ENCODE measurements around the gene GPR39. TPM values are rescaled to one million over a fixed set of nuclear protein-coding genes. Genes with fewer than 3 reads are reported as not detected.
"Not testable (repeated sequence)": the region's sequence is repeated elsewhere in the genome, so short reads cannot be mapped to it uniquely, and the experiment has no call there.

Gene GPR39
- total RNA-seq, 1 donor from 2014 or later: 1.6 TPM

DNA sequence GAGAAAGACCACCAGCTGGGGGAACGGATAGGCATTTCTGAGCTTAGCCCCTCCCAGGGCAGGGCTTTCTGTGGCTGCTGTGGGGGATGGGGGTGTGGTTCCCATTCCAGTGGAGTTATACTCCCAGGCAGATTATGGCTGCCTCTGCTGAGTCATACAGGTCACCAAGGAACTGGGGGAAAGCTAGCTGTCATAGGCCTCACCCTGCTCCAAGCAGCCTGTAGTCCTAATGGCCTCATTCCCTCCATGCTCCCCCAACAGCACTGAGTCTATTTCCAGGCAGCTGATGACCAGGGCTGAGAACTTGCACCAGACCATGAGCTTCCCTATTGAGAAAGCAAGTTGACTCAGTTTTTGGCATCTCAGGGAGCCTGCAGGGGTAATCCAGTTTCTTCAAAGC, 87.1 kb downstream of the GPR39 start:
- Histone ChIP-seq H3K27me3 (ENCODE audit: control insufficient read depth in 3 of 3, insufficient read depth in 3 of 3, low read length in 3 of 3) (no peaks in the 10 kb centered on the region), H3K27ac (ENCODE audit: low read depth, low read length) (no peak overlapping the region), H3K4me1 (ENCODE audit: control insufficient read depth in 3 of 3, insufficient read depth in 3 of 3, low read length in 3 of 3) (no peaks in the 10 kb centered on the region), H3K4me3 (ENCODE audit: low read length in 3 of 3) (no peak overlapping the region), H3K9ac (ENCODE audit: low read depth in 1 of 3, low read length in 3 of 3) (no peak overlapping the region), H3K36me3 (ENCODE audit: control insufficient read depth in 3 of 3, insufficient read depth in 3 of 3, low read length in 3 of 3) (no peaks in the 10 kb centered on the region), H3K9me3 (ENCODE audit: control insufficient read depth in 3 of 3, low read length in 3 of 3) (no peaks in the 10 kb centered on the region)

DNA sequence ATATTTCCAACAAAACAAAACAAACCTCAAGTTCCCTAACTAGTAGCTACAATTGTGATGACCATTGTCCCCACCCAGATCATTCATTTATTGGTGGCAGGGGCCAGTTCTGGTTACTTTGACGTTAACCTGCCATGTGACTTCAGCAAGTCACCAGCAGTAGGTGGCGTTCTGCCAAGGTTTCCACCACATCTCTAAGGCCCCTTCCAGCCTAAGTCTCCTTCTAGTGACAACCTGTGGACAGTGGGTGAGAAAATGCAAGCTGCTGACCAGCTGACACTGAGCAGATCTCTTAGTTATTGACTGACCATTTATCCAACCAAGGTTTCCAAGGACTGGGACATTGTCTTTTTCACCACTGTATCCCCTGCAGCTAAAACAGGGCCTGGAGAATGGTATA, 98.4 kb downstream of the GPR39 start:
- peaks cover 0 to 3% (median 0%) of the 10 kb centered on the region in 3 donors for H3K9me3 ChIP-seq (ENCODE audit: control insufficient read depth in 3 of 3, low read length in 3 of 3)
- no peak overlapping the region for H3K4me3 ChIP-seq (ENCODE audit: low read length in 3 of 3)
- peaks cover 0 to 4% (median 0%) of the 10 kb centered on the region in 3 donors for H3K27me3 ChIP-seq (ENCODE audit: control insufficient read depth in 3 of 3, insufficient read depth in 3 of 3, low read length in 3 of 3)
- no peaks in the 10 kb centered on the region for H3K4me1 ChIP-seq (ENCODE audit: control insufficient read depth in 3 of 3, insufficient read depth in 3 of 3, low read length in 3 of 3)
- H3K36me3 ChIP-seq (ENCODE audit: control insufficient read depth in 3 of 3, insufficient read depth in 3 of 3, low read length in 3 of 3): no peaks in the 10 kb centered on the region
- H3K9ac ChIP-seq (ENCODE audit: low read depth in 1 of 3, low read length in 3 of 3): no peak overlapping the region
- no peak overlapping the region for H3K27ac ChIP-seq (ENCODE audit: low read depth, low read length)

DNA sequence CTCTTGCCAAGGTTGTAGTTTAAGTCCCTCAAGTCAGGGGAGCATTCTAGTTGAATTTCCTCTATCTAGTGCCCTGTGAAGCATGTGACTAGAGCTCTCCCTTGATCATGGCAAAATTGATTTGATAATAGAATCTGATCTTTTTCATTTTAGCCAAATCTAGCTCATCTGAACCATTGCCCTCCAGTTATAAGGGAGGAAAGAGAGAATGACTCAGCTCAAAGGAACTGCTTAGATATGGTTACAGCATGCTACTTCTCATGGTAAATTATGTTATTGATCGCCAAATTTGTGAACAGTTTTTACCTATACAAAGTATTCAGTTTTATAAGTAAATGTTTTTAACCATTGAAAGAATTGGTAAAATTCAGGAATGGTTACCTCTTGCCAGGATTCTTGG, 100.8 kb downstream of the GPR39 start:
- Histone ChIP-seq H3K9ac (ENCODE audit: low read depth in 1 of 3, low read length in 3 of 3) (no peak overlapping the region), H3K27me3 (ENCODE audit: control insufficient read depth in 3 of 3, insufficient read depth in 3 of 3, low read length in 3 of 3) (peaks cover 0 to 6% (median 2%) of the 10 kb centered on the region in 3 donors), H3K9me3 (ENCODE audit: control insufficient read depth in 3 of 3, low read length in 3 of 3) (no peaks in the 10 kb centered on the region), H3K4me3 (ENCODE audit: low read length in 3 of 3) (no peak overlapping the region), H3K4me1 (ENCODE audit: control insufficient read depth in 3 of 3, insufficient read depth in 3 of 3, low read length in 3 of 3) (no peaks in the 10 kb centered on the region), H3K27ac (ENCODE audit: low read depth, low read length) (no peak overlapping the region), H3K36me3 (ENCODE audit: control insufficient read depth in 3 of 3, insufficient read depth in 3 of 3, low read length in 3 of 3) (no peaks in the 10 kb centered on the region)

DNA sequence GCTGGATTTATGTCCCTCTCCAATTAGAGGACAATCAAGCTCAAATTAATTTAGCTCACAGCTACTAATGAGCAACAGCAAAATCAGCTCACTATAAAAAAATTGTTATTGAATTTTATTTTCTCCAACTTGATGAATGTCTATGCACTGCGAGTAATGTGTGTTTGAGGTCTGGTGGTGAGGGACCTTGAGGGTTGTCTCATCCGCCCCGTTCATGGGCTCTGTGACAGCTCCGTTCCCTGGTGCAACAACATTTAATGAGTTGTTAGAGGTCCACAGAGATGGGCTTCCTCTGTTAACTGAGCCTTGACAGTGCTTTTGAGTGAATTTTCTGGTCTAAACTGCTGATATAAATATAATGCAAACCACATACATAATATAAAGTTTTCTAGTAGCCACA, 101.7 kb downstream of the GPR39 start:
- H3K36me3 ChIP-seq (ENCODE audit: control insufficient read depth in 3 of 3, insufficient read depth in 3 of 3, low read length in 3 of 3): no peaks in the 10 kb centered on the region
- no peak overlapping the region for H3K27ac ChIP-seq (ENCODE audit: low read depth, low read length)
- H3K4me1 ChIP-seq (ENCODE audit: control insufficient read depth in 3 of 3, insufficient read depth in 3 of 3, low read length in 3 of 3): no peaks in the 10 kb centered on the region
- H3K9me3 ChIP-seq (ENCODE audit: control insufficient read depth in 3 of 3, low read length in 3 of 3): no peaks in the 10 kb centered on the region
- H3K27me3 ChIP-seq (ENCODE audit: control insufficient read depth in 3 of 3, insufficient read depth in 3 of 3, low read length in 3 of 3): peaks cover 0 to 6% (median 2%) of the 10 kb centered on the region in 3 donors
- no peak overlapping the region for H3K4me3 ChIP-seq (ENCODE audit: low read length in 3 of 3)
- no peak overlapping the region for H3K9ac ChIP-seq (ENCODE audit: low read depth in 1 of 3, low read length in 3 of 3)

DNA sequence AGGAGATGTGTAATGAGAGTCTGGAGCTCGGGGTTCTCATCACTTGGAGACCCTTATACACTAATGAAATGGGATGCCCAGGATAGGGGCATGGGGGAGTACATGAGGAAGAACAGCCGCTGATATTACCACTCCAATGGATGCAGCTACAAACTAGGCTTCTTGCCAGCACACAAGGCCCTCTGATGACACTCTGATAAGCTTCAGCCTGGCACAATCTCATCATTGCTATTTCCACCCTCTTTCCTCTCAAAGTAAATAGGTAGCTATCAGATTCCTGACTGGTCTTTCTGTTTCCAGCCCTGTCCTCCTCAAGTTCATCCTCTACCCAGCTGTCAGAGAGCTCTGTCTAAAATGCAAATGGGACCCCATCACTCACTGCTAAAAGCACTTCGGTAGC, 103.0 kb downstream of the GPR39 start:
- H3K9ac ChIP-seq (ENCODE audit: low read depth in 1 of 3, low read length in 3 of 3): no peak overlapping the region
- H3K4me3 ChIP-seq (ENCODE audit: low read length in 3 of 3): no peak overlapping the region
- H3K4me1 ChIP-seq (ENCODE audit: control insufficient read depth in 3 of 3, insufficient read depth in 3 of 3, low read length in 3 of 3): no peaks in the 10 kb centered on the region
- H3K27me3 ChIP-seq (ENCODE audit: control insufficient read depth in 3 of 3, insufficient read depth in 3 of 3, low read length in 3 of 3): peaks cover 0 to 2% (median 2%) of the 10 kb centered on the region in 3 donors
- H3K9me3 ChIP-seq (ENCODE audit: control insufficient read depth in 3 of 3, low read length in 3 of 3): no peaks in the 10 kb centered on the region
- H3K27ac ChIP-seq (ENCODE audit: low read depth, low read length): no peak overlapping the region
- H3K36me3 ChIP-seq (ENCODE audit: control insufficient read depth in 3 of 3, insufficient read depth in 3 of 3, low read length in 3 of 3): no peaks in the 10 kb centered on the region

DNA sequence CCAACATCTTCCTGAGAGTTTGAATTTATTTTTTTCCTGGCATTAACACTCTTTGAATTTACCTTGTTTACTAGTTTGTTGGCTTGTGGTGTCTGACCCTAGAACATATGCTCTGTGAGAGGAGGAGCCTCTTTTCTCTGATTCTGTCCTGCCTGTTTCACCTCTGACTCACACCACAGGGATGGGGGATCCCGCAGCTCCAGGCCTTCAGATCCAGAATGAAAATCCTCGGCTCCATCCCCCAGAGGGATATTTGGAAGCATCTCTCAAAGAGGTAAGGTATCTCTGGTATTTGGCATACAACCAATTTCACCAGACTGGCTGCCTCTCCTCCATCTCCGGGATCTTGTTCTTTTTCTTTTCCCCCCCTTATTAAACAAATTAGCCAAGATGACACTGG, 104.7 kb downstream of the GPR39 start:
- no peaks in the 10 kb centered on the region for H3K4me1 ChIP-seq (ENCODE audit: control insufficient read depth in 3 of 3, insufficient read depth in 3 of 3, low read length in 3 of 3)
- no peaks in the 10 kb centered on the region for H3K36me3 ChIP-seq (ENCODE audit: control insufficient read depth in 3 of 3, insufficient read depth in 3 of 3, low read length in 3 of 3)
- H3K27me3 ChIP-seq (ENCODE audit: control insufficient read depth in 3 of 3, insufficient read depth in 3 of 3, low read length in 3 of 3): peaks cover 0 to 2% (median 2%) of the 10 kb centered on the region in 3 donors
- no peak overlapping the region for H3K4me3 ChIP-seq (ENCODE audit: low read length in 3 of 3)
- H3K27ac ChIP-seq (ENCODE audit: low read depth, low read length): no peak overlapping the region
- H3K9ac ChIP-seq (ENCODE audit: low read depth in 1 of 3, low read length in 3 of 3): no peak overlapping the region
- no peaks in the 10 kb centered on the region for H3K9me3 ChIP-seq (ENCODE audit: control insufficient read depth in 3 of 3, low read length in 3 of 3)

DNA sequence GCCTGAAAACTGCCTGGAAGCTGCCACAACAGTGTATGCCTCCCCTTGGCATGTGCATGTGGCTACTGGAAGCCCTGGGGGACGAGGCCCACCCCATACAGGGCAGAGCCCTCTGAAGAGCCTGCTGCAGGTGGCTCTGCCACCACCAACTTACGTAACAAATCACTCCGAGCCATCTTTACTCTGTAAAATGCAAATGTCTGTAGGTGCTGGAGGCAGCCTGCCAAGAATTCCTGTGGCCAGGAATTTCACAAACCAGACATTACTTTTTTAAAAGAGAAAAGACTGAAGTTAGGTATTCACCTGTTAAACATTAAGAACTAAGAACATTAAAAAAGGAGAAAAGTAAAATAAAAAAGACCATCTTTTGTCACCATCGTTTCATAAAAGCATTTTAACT, 106.3 kb downstream of the GPR39 start:
- Histone ChIP-seq H3K9me3 (ENCODE audit: control insufficient read depth in 3 of 3, low read length in 3 of 3) (no peaks in the 10 kb centered on the region), H3K4me3 (ENCODE audit: low read length in 3 of 3) (no peak overlapping the region), H3K27me3 (ENCODE audit: control insufficient read depth in 3 of 3, insufficient read depth in 3 of 3, low read length in 3 of 3) (peaks cover 0 to 2% (median 2%) of the 10 kb centered on the region in 3 donors), H3K9ac (ENCODE audit: low read depth in 1 of 3, low read length in 3 of 3) (no peak overlapping the region), H3K36me3 (ENCODE audit: control insufficient read depth in 3 of 3, insufficient read depth in 3 of 3, low read length in 3 of 3) (no peaks in the 10 kb centered on the region), H3K4me1 (ENCODE audit: control insufficient read depth in 3 of 3, insufficient read depth in 3 of 3, low read length in 3 of 3) (no peaks in the 10 kb centered on the region), H3K27ac (ENCODE audit: low read depth, low read length) (no peak overlapping the region)

DNA sequence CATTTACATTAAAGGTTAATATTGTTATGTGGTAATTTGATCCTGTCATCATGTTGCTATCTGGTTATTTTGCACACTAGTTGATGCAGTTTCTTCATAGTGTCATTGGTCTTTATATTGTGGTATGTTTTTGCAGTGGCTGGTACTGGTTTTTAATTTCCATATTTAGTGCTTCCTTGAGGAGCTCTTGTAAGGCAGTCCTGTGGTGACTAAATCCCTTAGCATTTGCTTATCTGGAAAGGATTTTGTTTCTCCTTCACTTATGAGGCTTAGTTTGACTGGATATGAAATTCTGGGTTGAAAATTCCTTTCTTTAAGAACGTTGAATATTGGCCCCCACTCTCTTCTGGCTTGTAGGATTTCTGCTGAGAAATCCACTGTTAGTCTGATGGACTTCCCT, 120.5 kb downstream of the GPR39 start:
- not testable (repeated sequence) for H3K9me3 ChIP-seq (ENCODE audit: control insufficient read depth in 3 of 3, low read length in 3 of 3); H3K4me1 ChIP-seq (ENCODE audit: control insufficient read depth in 3 of 3, insufficient read depth in 3 of 3, low read length in 3 of 3); H3K27ac ChIP-seq (ENCODE audit: low read depth, low read length); H3K27me3 ChIP-seq (ENCODE audit: control insufficient read depth in 3 of 3, insufficient read depth in 3 of 3, low read length in 3 of 3); H3K9ac ChIP-seq (ENCODE audit: low read depth in 1 of 3, low read length in 3 of 3); H3K4me3 ChIP-seq (ENCODE audit: low read length in 3 of 3); H3K36me3 ChIP-seq (ENCODE audit: control insufficient read depth in 3 of 3, insufficient read depth in 3 of 3, low read length in 3 of 3)

DNA sequence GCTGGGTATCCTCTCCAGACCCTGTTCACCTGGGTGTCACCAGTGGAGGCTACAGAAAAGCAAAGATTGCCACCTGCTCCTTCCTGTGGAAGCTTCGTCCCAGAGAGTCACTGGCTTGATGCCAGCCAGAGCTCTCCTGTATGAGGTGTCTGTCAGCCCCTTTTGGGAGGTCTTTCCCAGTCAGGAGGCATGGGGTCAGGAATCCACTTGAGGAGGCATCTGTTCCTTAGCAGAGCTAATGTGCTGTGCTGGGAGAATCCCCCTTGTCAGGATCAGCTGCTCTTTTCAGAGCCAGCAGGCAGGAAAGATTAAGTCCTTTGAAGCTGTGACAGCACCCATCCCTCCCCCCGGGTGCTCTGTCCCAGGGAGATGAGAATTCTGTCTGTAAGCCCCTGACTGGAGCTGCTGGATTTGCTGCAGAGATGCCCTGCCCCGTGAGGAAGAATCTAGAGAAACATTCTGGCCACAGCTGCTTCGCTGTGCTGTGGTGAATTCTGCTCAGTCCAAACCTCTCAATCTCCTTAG, 121.8 kb downstream of the GPR39 start:
- Histone ChIP-seq H3K9ac (ENCODE audit: low read depth in 1 of 3, low read length in 3 of 3) (no peak overlapping the region), H3K9me3 (ENCODE audit: control insufficient read depth in 3 of 3, low read length in 3 of 3) (peaks cover 3 to 10% (median 9%) of the 10 kb centered on the region in 3 donors), H3K4me3 (ENCODE audit: low read length in 3 of 3) (no peak overlapping the region), H3K4me1 (ENCODE audit: control insufficient read depth in 3 of 3, insufficient read depth in 3 of 3, low read length in 3 of 3) (no peaks in the 10 kb centered on the region), H3K27me3 (ENCODE audit: control insufficient read depth in 3 of 3, insufficient read depth in 3 of 3, low read length in 3 of 3) (peaks cover 0 to 2% (median 0%) of the 10 kb centered on the region in 3 donors), H3K27ac (ENCODE audit: low read depth, low read length) (no peak overlapping the region), H3K36me3 (ENCODE audit: control insufficient read depth in 3 of 3, insufficient read depth in 3 of 3, low read length in 3 of 3) (no peaks in the 10 kb centered on the region)

DNA sequence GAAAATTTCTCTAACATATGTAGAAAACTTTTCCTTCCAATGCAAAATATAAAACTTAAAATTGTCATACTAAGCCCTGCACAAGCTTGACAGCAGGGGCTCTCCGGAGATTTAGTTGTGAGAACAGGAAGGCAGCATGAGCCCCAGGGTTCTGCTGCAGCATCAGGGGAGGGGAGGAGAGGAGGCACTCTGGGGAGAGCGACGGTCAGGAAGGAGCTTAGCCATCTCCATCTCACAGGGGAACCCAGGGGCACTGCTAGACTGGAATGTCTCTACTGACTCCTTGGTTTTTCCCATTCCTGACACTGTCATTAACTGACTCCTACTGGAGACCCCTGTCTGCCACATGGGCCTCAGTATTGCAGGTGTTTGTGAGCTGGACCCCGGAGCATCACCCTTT, 123.6 kb downstream of the GPR39 start:
- Histone ChIP-seq H3K9ac (ENCODE audit: low read depth in 1 of 3, low read length in 3 of 3) (no peak overlapping the region), H3K4me1 (ENCODE audit: control insufficient read depth in 3 of 3, insufficient read depth in 3 of 3, low read length in 3 of 3) (no peaks in the 10 kb centered on the region), H3K36me3 (ENCODE audit: control insufficient read depth in 3 of 3, insufficient read depth in 3 of 3, low read length in 3 of 3) (no peaks in the 10 kb centered on the region), H3K27ac (ENCODE audit: low read depth, low read length) (no peak overlapping the region), H3K4me3 (ENCODE audit: low read length in 3 of 3) (no peak overlapping the region), H3K27me3 (ENCODE audit: control insufficient read depth in 3 of 3, insufficient read depth in 3 of 3, low read length in 3 of 3) (peaks cover 0 to 2% (median 0%) of the 10 kb centered on the region in 3 donors), H3K9me3 (ENCODE audit: control insufficient read depth in 3 of 3, low read length in 3 of 3) (peaks cover 3 to 17% (median 9%) of the 10 kb centered on the region in 3 donors)
